Stimulated activated CD4-positive, alpha-beta T cell treated with anti-CD3 and anti-CD28 coated beads, Interleukin-12 subunit alpha, Interleukin-12 subunit beta, amount 100 ng/mL, for 24 hours (primary cell): ENCODE data around the gene UBE2Z.
"Not testable (repeated sequence)": the region's sequence is repeated elsewhere in the genome, so short reads cannot be mapped to it uniquely, and the experiment has no call there.

Source experiments
- DNase-seq, 2 experiments: peaks; one replicate each; pipeline ENCODE4 v3.0.0-alpha.2; 2020; ENCODE audit warnings: low read depth in 2 of 2

UBE2Z gene

GRCh38 chr17:48904428-48904827 is 3.8 kb upstream of the UBE2Z start:
- no peak for DNase-seq

GRCh38 chr17:48905987-48906515 is 2.2 kb upstream of the UBE2Z start:
- no peak for DNase-seq

GRCh38 chr17:48907713-48908046 is 527 bp upstream of the UBE2Z start:
- DNase-seq, result no peak

- peak; percentile 82 to 98 for DNase-seq
Observed at GRCh38 chr17:48908853-48909394, 717 bp downstream of the UBE2Z start.

GRCh38 chr17:48909783-48910182 is 1.6 kb downstream of the UBE2Z start:
- no peak for DNase-seq

GRCh38 chr17:48910370-48910769 is 2.2 kb downstream of the UBE2Z start:
- no peak for DNase-seq

GRCh38 chr17:48912476-48912875 is 4.3 kb downstream of the UBE2Z start:
- no peak for DNase-seq

GRCh38 chr17:48915459-48916282 is 7.5 kb downstream of the UBE2Z start:
- peak; percentile 26 to 42 for DNase-seq

- DNase-seq, result no peak
Observed at GRCh38 chr17:48925251-48925990, 17.2 kb downstream of the UBE2Z start.

GRCh38 chr17:48925991-48926342 is 17.8 kb downstream of the UBE2Z start:
- DNase-seq, result no peak

GRCh38 chr17:48927978-48928745 is 20.0 kb downstream of the UBE2Z start:
- no peak for DNase-seq

GRCh38 chr17:48928876-48929811 is 20.9 kb downstream of the UBE2Z start:
- DNase-seq, result no peak

- DNase-seq, result no peak
Observed at GRCh38 chr17:48929812-48930165, 21.6 kb downstream of the UBE2Z start.

GRCh38 chr17:48930435-48930873 is 22.2 kb downstream of the UBE2Z start:
- DNase-seq, result no peak

- DNase-seq, result no peak
Observed at GRCh38 chr17:48933035-48933434, 24.8 kb downstream of the UBE2Z start.

- peak; percentile 87 to 92 for DNase-seq
Observed at GRCh38 chr17:48944515-48945260, 36.5 kb downstream of the UBE2Z start, which contains the start of gene SNF8. Gene SNF8, minus strand, starts transcription at chr17:48944842. Its CDS starts 108 bp downstream, at chr17:48944734.

- not testable (repeated sequence) for DNase-seq
Observed at GRCh38 chr17:48945261-48945651, 37.0 kb downstream of the UBE2Z start.

- DNase-seq, result no peak
Observed at GRCh38 chr17:48951572-48951971, 43.4 kb downstream of the UBE2Z start.

- no peak for DNase-seq
Observed at GRCh38 chr17:48952904-48953303, 44.7 kb downstream of the UBE2Z start.

GRCh38 chr17:48954300-48954755 is 46.1 kb downstream of the UBE2Z start:
- DNase-seq, result no peak
